ENCODE results near the gene LRP3. TPM values are rescaled to one million over a fixed set of nuclear protein-coding genes. Genes with fewer than 3 reads are reported as not detected.

LRP3 gene
- polyA plus RNA-seq, 4 donors, result 2.0 to 34.0 (median 9.6) TPM

- Histone ChIP-seq H3K27me3 (ENCODE audit: control insufficient read depth in 3 of 3, insufficient read depth in 3 of 3, low read length in 3 of 3) (no peaks in the 10 kb centered on the region), H3K4me1 (ENCODE audit: control insufficient read depth in 3 of 3, insufficient read depth in 2 of 3, low read depth in 1 of 3, low read length in 2 of 3) (no peaks in the 10 kb centered on the region), H3K36me3 (ENCODE audit: control insufficient read depth in 3 of 3, insufficient read depth in 2 of 3, low read depth in 1 of 3, low read length in 3 of 3) (no peaks in the 10 kb centered on the region), H3K4me3 (ENCODE audit: low read depth in 1 of 3, low read length in 3 of 3) (no peak overlapping the region), H3K9me3 (ENCODE audit: control insufficient read depth in 2 of 2, insufficient read depth in 1 of 2, low read depth in 1 of 2, low read length in 1 of 2) (peaks cover 0 to 3% of the 10 kb centered on the region in 2 donors), H3K27ac (ENCODE audit: low read depth in 1 of 3, low read length in 2 of 3) (no peak overlapping the region)
- 94 to 100% (median 99%) methylated on average over 2 of the region's 2 CpGs for WGBS, 3 donors
- no peak for FAIRE-seq
- DNase-seq, result no peak
These were observed 63.7 kb downstream of the LRP3 start for GRCh38 chr19:33257828-33258227.

Other genes starting within 250 kb of the LRP3 start
- 10 to 100 TPM in 1 of 4 donors, 1 to 10 TPM in 3; 3.5 to 12.4 (median 6.3) TPM for gene CEP89, start 222.4 kb upstream of the LRP3 start, polyA plus RNA-seq
- gene FAAP24, start 222.1 kb upstream of the LRP3 start, polyA plus RNA-seq, result 1 to 10 TPM in 2 of 4 donors, under 1 TPM in 2; 0.67 to 3.5 (median 1.9) TPM
- gene RHPN2, start 129.4 kb upstream of the LRP3 start, polyA plus RNA-seq, result 10 to 100 TPM; 20.7 to 67.6 (median 33.7) TPM
- 10 to 100 TPM in 1 of 4 donors, 1 to 10 TPM in 3; 4.6 to 12.5 (median 9.1) TPM for gene GPATCH1, start 113.1 kb upstream of the LRP3 start, polyA plus RNA-seq
- gene WDR88, start 62.2 kb upstream of the LRP3 start, polyA plus RNA-seq, result under 1 TPM in 1 of 4 donors, not detected in 3; 0.56 TPM
- 10 to 100 TPM in 1 of 4 donors, 1 to 10 TPM in 1, not detected in 2; 1.4 to 16.0 TPM for gene SLC7A10, start 31.5 kb downstream of the LRP3 start, polyA plus RNA-seq
- 100 to 1,000 TPM in 1 of 4 donors, 10 to 100 TPM in 3; 31.0 to 203 (median 58.2) TPM for gene CEBPA, start 108.2 kb downstream of the LRP3 start, polyA plus RNA-seq
- gene CEBPG, start 179.4 kb downstream of the LRP3 start, polyA plus RNA-seq, result 10 to 100 TPM; 48.6 to 78.0 (median 67.7) TPM